HEK293T (cell line): Measurements from ENCODE around the gene ZC3H6.

Experiments used
- CTCF ChIA-PET: fragments of 350-600 bp; formaldehyde crosslinking; extraction: SDS; loops from one replicate; lab custom pipeline; 2021; ENCODE audit warnings: antibody characterized with exemption, inconsistent platforms; lab: Yijun Ruan, JAX
- POLR2A ChIA-PET: fragments of 350-600 bp; formaldehyde crosslinking; extraction: SDS; loops from one replicate; lab custom pipeline; 2020; ENCODE audit warnings: antibody characterized with exemption, inconsistent platforms; lab: Yijun Ruan, JAX
- DNase-seq: peaks from one replicate; pipeline ENCODE4 v3.0.0; 2012; ENCODE audit warnings: mixed read lengths; ENCODE audit errors: extremely low spot score
- ARNT ChIP-seq: fragments of 450-650 bp; IDR thresholded peaks from 2 replicates; pipeline ENCODE4 v1.6.1; 2017; ENCODE audit warnings: mild to moderate bottlenecking
- BHLHE40 ChIP-seq: fragments of 450-650 bp; IDR thresholded peaks from 2 replicates; pipeline ENCODE4 v1.6.1; 2016; ENCODE audit warnings: mild to moderate bottlenecking, moderate library complexity, borderline replicate concordance
- CTBP1 ChIP-seq: fragments of 450-650 bp; IDR thresholded peaks from 2 replicates; pipeline ENCODE4 v1.6.1; 2016; ENCODE audit warnings: borderline replicate concordance
- ELF4 ChIP-seq: fragments of 450-650 bp; IDR thresholded peaks from 2 replicates; pipeline ENCODE4 v1.6.1; 2017; ENCODE audit warnings: antibody characterized with exemption
- FOXA1 ChIP-seq: fragments of 450-650 bp; IDR thresholded peaks from 2 replicates; pipeline ENCODE4 v1.6.1; 2016; ENCODE audit warnings: mild to moderate bottlenecking
- FOXK2 ChIP-seq: fragments of 450-650 bp; IDR thresholded peaks from 2 replicates; pipeline ENCODE4 v1.6.1; 2016; ENCODE audit warnings: mild to moderate bottlenecking
- FOXM1 ChIP-seq: fragments of 450-650 bp; IDR thresholded peaks from 2 replicates; pipeline ENCODE4 v1.6.1; 2017; ENCODE audit warnings: mild to moderate bottlenecking, borderline replicate concordance
- HDGF ChIP-seq: fragments of 450-650 bp; IDR thresholded peaks from 2 replicates; pipeline ENCODE4 v1.6.1; 2017; ENCODE audit warnings: antibody characterized with exemption, borderline replicate concordance
- L3MBTL2 ChIP-seq: fragments of 450-650 bp; conservative IDR thresholded peaks from 2 replicates; pipeline ENCODE4 v1.6.1; 2016; ENCODE audit warnings: mild to moderate bottlenecking
- LEF1 ChIP-seq: fragments of 450-650 bp; IDR thresholded peaks from 2 replicates; pipeline ENCODE4 v1.6.1; 2017; ENCODE audit warnings: mild to moderate bottlenecking, borderline replicate concordance
- NFRKB ChIP-seq: fragments of 450-650 bp; IDR thresholded peaks from 2 replicates; pipeline ENCODE4 v1.6.1; 2016; ENCODE audit warnings: mild to moderate bottlenecking, moderate library complexity
- SP1 ChIP-seq: fragments of 450-650 bp; IDR thresholded peaks from 2 replicates; pipeline ENCODE4 v1.6.1; 2017
- SUZ12 ChIP-seq: fragments of 450-650 bp; IDR thresholded peaks from 2 replicates; pipeline ENCODE4 v1.6.1; 2016; ENCODE audit warnings: mild to moderate bottlenecking
- TARDBP ChIP-seq: fragments of 450-650 bp; IDR thresholded peaks from 2 replicates; pipeline ENCODE4 v1.6.1; 2016
- ZNF384 ChIP-seq: fragments of 450-650 bp; IDR thresholded peaks from 2 replicates; pipeline ENCODE4 v1.6.1; 2016
- TF ChIP-seq, protein P1 (sequence below): fragments of 450-650 bp; IDR thresholded peaks from 2 replicates; pipeline ENCODE4 v1.6.1; 2016

ZC3H6 gene, protein sequence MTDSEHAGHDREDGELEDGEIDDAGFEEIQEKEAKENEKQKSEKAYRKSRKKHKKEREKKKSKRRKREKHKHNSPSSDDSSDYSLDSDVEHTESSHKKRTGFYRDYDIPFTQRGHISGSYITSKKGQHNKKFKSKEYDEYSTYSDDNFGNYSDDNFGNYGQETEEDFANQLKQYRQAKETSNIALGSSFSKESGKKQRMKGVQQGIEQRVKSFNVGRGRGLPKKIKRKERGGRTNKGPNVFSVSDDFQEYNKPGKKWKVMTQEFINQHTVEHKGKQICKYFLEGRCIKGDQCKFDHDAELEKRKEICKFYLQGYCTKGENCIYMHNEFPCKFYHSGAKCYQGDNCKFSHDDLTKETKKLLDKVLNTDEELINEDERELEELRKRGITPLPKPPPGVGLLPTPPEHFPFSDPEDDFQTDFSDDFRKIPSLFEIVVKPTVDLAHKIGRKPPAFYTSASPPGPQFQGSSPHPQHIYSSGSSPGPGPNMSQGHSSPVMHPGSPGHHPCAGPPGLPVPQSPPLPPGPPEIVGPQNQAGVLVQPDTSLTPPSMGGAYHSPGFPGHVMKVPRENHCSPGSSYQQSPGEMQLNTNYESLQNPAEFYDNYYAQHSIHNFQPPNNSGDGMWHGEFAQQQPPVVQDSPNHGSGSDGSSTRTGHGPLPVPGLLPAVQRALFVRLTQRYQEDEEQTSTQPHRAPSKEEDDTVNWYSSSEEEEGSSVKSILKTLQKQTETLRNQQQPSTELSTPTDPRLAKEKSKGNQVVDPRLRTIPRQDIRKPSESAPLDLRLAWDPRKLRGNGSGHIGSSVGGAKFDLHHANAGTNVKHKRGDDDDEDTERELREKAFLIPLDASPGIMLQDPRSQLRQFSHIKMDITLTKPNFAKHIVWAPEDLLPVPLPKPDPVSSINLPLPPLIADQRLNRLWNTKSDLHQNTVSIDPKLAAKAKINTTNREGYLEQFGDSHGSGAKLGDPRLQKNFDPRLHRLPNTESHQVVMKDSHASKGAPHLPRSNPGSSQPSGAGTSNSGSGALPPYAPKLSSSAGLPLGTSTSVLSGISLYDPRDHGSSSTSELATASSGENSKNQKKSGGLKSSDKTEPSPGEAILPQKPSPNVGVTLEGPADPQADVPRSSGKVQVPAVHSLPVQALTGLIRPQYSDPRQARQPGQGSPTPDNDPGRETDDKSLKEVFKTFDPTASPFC

DNA sequence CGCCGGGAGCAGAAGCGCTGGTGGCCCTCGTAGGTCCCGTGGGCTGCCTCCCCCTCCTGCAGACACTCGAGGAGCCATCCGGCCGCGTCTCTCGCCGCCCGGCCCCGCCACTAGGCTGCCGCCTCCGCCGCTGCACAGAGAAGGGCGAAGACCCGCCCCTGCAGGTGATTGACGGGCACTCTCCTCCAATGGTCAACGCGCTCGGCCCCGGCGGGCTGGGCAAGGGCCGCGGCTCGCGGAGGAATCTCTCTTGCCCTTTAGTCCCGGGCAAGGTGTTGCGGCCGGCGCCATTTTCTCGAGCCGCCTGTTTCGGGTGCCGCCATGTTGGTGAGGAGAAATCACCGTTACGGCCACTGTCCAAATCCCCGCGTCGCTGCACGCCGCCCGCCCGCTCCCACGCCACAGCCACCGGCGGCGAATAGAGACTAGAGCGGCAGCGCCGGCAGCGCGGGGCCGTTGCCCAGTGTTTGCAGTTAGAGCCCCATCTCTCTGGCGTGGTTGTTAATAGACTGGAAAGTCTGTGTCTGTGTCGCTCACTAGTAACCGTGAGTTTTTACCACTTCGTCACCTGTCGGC, at the start of gene ZC3H6:
Gene ZC3H6, plus strand, starts transcription at position 287 of the 576 bp plus-strand sequence. CDS start 398 bp downstream, outside the sequence.
- no peak for TF ChIP-seq SUZ12
- 0 out of 2 replicates have a peak, but pooled peaks have one; percentile 36 for TF ChIP-seq HDGF
- peak; percentile 84; the same call in 1 of the 2 replicates for TF ChIP-seq LEF1
- no peak for TF ChIP-seq BHLHE40
- peak; percentile 100 for TF ChIP-seq NFRKB
- peak; percentile 78; the same call in 1 of the 2 replicates for TF ChIP-seq FOXK2
- TF ChIP-seq FOXA1 = no peak
- TF ChIP-seq TARDBP = peak; percentile 76; the same call in 1 of the 2 replicates
- TF ChIP-seq CTBP1 = peak; percentile 75
- no peak for TF ChIP-seq ZNF384
- TF ChIP-seq ELF4 = peak; percentile 48
- TF ChIP-seq L3MBTL2 = peak; percentile 75
- peak; percentile 74 for TF ChIP-seq FOXM1
- TF ChIP-seq SP1 = no peak
- 0 out of 2 replicates have a peak, but pooled peaks have one; percentile 71 for TF ChIP-seq ARNT
- TF ChIP-seq, protein P1, sequence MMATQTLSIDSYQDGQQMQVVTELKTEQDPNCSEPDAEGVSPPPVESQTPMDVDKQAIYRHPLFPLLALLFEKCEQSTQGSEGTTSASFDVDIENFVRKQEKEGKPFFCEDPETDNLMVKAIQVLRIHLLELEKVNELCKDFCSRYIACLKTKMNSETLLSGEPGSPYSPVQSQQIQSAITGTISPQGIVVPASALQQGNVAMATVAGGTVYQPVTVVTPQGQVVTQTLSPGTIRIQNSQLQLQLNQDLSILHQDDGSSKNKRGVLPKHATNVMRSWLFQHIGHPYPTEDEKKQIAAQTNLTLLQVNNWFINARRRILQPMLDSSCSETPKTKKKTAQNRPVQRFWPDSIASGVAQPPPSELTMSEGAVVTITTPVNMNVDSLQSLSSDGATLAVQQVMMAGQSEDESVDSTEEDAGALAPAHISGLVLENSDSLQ = peak; percentile 100
- CTCF ChIA-PET = interaction anchor here (0.9 kb wide), 1 partner anchor 157 kb away, joined by 3 read pairs; no protein-coding TSS in a partner anchor
- peak; percentile 94 for DNase-seq
- POLR2A ChIA-PET = interaction anchor here (1.3 kb wide), 1 partner anchor 15 kb away, joined by 3 read pairs; no protein-coding TSS in a partner anchor

DNA sequence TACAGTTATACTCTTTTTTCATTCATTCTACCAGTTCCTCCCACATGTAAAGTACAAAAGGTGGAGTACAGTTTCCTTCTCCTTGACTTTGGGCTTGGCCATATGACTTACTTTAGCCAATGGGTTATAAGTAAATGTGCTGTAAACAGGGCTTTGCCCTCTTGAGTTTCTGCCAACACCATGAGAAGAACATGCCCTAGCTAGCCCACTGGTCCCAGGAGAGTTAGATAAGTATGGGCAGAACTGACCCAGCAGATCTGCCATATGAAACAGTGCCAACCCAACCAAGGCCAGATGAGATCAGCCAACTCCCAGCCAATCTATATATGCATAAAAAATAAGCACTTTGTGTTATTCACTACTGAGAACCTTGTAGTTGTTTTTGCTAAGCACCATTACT, 46.0 kb upstream of the ZC3H6 start:
- CTCF ChIA-PET = no interaction called here
- no peak for DNase-seq
- TF ChIP-seq NFRKB = no peak
- POLR2A ChIA-PET = no interaction called here

DNA sequence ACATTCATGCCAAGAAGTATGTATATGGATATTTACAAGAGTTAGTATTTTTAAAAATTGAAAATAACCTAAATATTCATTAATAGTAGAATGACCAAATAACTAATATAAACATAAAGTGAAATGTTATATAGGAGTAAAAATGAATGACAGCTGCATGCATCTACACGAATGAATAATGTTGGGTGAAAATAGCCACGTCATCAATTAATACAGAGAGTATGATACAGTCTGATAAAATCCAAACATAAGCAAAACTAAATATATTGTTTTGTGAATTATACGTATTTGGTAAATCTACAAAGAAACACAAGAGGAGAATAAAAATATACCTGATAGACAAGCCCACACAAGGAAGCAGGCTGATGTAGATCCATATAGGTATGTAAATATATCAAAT, 45.0 kb upstream of the ZC3H6 start:
- TF ChIP-seq NFRKB (no peak), FOXA1 (no peak), TARDBP (no peak), SUZ12 (no peak), ELF4 (no peak), FOXK2 (no peak), FOXM1 (no peak), BHLHE40 (no peak), ARNT (no peak), HDGF (no peak), L3MBTL2 (no peak), ZNF384 (no peak), SP1 (no peak)
- TF ChIP-seq, protein P1 = no peak
- ChIA-PET POLR2A (no interaction called here), CTCF (interaction anchor here (0.5 kb wide), 1 partner anchor 24 kb away, joined by 3 read pairs; no protein-coding TSS in a partner anchor)
- no peak for DNase-seq

DNA sequence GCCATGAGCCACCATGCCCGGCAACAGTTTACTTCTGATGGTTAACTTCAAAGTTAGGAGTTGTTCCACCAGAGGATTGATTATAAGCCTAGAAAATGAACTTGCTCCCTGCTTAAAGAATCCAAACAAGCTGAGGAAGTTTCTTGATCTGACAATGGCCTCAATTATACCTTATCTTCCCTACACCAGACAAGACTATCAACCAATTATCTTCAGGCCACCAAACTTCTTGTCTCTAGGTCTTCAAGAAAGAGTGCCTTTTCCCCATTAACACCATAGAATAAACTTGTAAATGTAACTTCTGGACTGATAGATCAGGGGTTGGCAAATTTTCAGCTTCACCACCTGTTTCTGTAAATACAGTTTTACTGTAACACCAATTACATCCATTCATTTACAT, 35.5 kb upstream of the ZC3H6 start:
- DNase-seq = no peak
- CTCF ChIA-PET = no interaction called here
- POLR2A ChIA-PET = interaction anchor here (1.6 kb wide), 1 partner anchor 15 kb away, joined by 5 read pairs; the partner anchor contains the start of gene ZC3H8
- TF ChIP-seq L3MBTL2 (no peak), ELF4 (no peak)

DNA sequence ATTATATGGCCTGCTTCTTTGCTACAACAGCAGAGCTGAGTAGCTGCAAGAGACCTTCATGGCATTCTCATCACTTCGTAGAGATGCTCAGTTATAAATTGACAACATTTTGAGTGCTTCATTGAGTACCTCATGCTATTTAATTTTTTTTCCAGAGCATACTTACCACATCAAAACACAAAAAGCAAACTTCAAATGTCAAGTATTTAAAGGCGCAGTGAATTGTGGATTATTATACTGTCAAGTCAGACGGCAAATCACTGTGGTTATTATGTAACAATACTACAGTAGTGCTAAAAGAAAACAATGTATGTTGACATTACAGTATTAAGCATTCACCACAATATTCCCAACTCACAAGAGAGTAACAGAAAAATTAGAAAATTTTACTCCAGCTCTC, 33.0 kb upstream of the ZC3H6 start:
- ChIA-PET CTCF (no interaction called here), POLR2A (interaction anchor here (1.9 kb wide), 1 partner anchor 13 kb away, joined by 7 read pairs; the partner anchor contains the start of gene ZC3H8)
- DNase-seq = no peak
- TF ChIP-seq SP1 = no peak
- TF ChIP-seq, protein P1 = no peak
- TF ChIP-seq HDGF = no peak
- no peak for TF ChIP-seq FOXK2
- no peak for TF ChIP-seq FOXA1
- no peak for TF ChIP-seq CTBP1
- no peak for TF ChIP-seq ZNF384
